Measurements from ENCODE around the gene CCDC112.
A peak's percentile ranks its signal among the peaks of the same experiment; 100 is the strongest.

CCDC112 gene

GRCh38 chr5:115317320-115317719 lies 20.9 kb upstream of the CCDC112 start:
- DNase-seq: no peak

DNA sequence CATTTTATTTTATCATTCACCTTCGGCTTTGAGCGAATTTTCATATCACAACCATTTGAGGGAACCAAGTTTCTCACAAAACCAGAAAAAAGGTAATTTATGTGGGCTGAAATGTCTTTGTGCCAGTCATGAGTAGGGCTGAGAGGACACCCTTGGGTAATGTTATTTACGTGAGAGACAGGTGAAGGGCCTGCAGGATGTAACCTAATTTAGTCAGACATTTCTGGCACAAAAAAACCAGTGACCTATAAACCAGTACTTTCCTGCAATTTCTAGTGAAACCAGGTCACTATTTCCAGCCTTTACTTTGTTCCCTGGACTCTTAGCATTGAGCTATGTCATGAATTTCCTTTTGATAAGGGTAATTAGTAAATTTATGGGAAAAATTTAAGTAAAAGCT lies 17.2 kb upstream of the CCDC112 start:
- DNase-seq: no peak

DNA sequence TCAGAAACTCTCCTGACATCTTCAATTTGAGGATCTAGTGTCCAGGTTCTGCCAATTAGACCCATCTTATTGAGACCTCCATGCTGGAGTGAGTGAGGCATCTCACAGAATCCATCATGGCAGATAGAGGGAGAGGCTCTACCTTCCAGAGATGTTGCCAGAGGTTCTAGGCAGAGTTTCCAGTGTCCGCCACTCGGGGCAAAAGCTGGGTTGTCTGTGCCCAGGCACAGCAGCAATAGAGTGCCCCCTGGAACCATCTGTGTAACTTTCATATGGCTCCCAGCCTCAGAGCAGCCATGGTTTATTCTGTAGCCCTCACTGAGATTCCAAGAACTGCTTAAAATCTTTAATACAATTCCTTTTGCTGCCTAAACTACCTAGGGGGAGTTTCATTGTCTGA lies 16.6 kb upstream of the CCDC112 start:
- no peak for DNase-seq

- peak in 3 of 6 experiments; percentile 26 to 61 (median 56) for DNase-seq
These were observed 13.4 kb upstream of the CCDC112 start for GRCh38 chr5:115309751-115310370.

- no peak for DNase-seq
These were observed 12.4 kb upstream of the CCDC112 start for GRCh38 chr5:115308815-115309214.

GRCh38 chr5:115306011-115306536 lies 9.6 kb upstream of the CCDC112 start:
- no peak for DNase-seq

GRCh38 chr5:115304496-115304895 lies 8.0 kb upstream of the CCDC112 start:
- no peak for DNase-seq

GRCh38 chr5:115298811-115299210 lies 2.4 kb upstream of the CCDC112 start:
- no peak for DNase-seq

- DNase-seq: no peak
These were observed 577 bp upstream of the CCDC112 start for GRCh38 chr5:115297031-115297430.

DNA sequence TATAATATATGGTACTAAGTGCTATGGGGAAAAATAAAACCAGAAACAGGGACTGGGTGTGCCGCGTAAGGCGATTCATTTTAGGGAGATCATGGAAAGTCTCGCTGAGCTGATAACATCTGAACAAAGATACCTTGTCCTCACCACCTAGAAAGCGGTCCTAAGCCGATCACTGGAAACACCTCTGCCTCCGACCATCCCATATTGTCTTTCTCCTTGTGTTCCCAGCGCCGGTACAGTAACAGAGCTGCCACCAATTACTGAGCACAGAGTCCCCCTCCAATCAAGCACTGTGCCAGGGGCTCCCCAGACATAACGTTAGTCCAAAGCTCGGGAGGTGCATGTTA lies 704 bp downstream of the CCDC112 start:
- DNase-seq: no peak

GRCh38 chr5:115291397-115291796 lies 5.1 kb downstream of the CCDC112 start:
- no peak for DNase-seq

- no peak for DNase-seq
These were observed 7.3 kb downstream of the CCDC112 start for GRCh38 chr5:115289104-115289503.

DNA sequence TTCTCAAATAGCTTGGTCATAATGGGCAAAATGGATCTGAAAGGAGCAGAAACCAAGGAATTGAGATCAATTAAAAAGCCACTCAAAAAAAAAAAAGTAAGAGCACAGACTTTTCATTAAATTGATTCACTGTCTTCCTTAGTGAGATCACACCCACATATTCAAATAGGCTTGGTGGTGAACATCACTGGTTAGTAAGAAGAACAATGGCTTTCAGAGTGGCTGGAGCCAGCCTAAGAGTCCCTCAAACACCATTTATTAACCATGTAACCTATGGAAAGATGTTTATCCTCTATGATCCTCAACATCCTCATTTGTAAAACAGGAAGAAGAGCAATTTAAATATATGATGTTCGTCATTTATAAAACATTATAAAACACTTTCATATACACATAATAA lies 12.4 kb downstream of the CCDC112 start:
- DNase-seq: no peak

DNA sequence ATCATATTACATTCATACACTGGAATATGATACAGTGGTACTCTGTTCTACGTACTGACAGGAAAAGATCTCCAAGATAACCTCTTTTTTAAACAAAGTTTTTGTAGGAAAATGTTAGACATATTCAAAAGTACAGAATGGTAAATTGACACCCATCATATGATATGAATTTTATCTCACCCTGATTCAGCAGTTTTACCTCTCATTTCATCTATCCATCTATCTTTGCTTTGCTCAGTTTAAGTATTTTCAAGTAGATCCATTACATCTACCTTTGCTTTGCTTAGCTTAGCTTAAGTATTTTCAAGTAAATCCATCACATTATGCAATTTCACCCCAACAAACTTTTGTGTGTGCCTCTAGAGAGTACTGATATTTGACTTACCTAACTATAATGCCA lies 14.3 kb downstream of the CCDC112 start:
- no peak for DNase-seq

GRCh38 chr5:115274584-115274983 lies 21.9 kb downstream of the CCDC112 start:
- DNase-seq: no peak

DNA sequence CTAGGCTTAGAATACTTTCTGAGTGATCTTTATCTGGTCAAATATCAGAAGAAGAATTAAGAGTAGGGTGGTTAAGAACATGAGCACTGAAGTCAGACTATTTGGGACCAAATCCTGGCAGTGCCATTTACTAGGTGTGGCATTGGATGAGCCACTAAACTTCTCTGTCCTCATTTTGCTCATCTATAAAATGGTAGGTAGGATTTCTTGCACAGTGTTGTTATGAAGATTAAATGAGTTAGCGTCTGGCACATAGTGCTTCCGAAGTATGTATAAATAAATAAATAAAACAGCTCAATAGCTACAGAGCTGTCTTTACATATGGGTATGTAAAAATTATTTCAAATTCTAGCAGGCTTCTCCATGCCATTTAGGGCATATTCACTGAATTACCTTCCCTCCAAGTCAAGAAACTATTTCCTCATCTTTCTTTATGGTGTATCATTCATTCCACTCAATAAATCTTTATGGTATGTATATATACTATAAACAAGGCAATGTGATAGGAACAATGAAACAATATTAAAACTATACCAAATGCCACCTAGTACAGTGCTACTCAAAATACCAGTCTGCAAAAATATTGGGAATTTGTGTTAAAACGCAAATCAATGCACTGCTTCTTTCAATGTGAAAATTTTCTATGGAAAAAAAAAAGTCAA lies 24.0 kb downstream of the CCDC112 start:
- DNase-seq: no peak

DNA sequence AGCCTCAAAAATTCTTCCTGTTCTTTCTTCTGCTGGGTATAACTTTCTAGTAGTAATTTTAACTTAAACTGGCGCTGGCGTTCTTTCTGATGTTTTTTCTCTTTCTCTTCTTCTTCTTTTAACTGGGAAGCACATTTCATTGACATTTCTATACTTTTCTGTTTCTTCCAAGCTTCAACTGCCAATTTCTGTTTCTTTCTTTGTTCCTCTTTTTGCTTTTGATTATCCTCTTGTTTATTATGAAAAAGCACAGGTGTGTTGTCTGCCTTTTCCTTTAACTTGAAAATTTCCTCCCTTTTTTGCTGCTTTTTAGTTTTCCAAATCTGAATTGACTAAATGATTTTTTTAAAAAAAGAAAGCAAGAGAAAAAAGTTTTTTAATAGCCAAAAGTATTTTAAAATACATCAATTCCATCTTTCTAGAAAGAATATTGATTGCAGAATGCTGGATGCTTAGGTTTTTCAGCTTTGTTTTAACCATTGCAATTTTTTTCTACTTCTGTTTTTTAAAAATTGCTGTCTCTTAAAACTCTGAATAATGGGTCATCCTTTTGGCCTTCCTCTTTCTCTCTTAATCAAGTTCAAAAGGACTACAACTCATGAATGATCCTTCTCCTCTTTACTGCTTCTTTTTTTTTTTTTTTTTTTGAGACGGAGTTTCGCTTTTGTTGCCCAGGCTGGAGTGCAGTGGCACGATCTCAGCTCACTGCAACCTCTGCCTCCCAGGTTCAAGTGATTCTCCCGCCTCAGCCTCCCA lies 25.0 kb downstream of the CCDC112 start:
- no peak for DNase-seq

DNA sequence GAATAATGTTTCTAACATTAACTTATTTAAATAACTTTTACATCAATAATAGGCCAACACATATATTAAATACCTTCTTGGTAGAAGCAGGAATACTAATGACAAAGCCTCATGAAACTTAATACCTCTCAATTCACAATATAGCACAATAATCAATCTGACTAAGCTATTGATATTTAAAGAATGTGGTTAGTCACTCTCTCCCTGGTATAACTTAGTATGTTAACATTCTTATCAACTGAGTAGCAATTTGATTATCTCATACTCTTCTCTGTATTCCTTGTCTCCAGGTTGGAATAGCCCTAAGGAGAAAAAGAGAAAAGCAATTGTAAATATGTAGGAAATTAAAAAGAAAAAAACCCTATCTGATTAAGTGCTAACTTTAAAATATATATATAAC lies 28.8 kb downstream of the CCDC112 start:
- no peak for DNase-seq

DNA sequence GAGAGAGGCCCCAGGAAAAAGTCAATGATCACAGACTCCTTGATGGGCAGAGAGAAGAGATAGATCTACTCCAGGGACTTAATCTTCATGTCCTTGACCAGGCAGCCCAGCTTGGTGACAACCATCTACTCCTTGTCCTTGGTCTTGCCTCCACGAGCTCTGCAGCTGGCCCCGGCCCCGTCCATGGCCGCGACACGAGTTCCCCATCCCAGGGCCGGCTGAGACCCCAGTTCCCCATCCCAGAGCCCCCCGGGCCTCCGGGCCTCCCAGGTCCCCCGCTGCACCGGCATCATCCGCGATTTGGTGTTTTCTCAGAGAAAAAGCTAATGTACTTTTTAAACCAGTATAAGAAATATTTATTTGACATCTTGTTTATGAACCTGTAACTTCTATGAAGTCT lies 31.2 kb downstream of the CCDC112 start:
- DNase-seq: no peak

- no peak for DNase-seq
These were observed 31.7 kb downstream of the CCDC112 start for GRCh38 chr5:115264786-115265185.

- DNase-seq: no peak
These were observed 33.4 kb downstream of the CCDC112 start for GRCh38 chr5:115263078-115263380.

- peak; percentile 29 to 66 (median 40) for DNase-seq
These were observed 34.0 kb downstream of the CCDC112 start, which contains the start of gene PGGT1B for GRCh38 chr5:115262321-115263077. PGGT1B (minus strand) TSS chr5:115262877; CDS start chr5:115262851, 26 bp downstream.

DNA sequence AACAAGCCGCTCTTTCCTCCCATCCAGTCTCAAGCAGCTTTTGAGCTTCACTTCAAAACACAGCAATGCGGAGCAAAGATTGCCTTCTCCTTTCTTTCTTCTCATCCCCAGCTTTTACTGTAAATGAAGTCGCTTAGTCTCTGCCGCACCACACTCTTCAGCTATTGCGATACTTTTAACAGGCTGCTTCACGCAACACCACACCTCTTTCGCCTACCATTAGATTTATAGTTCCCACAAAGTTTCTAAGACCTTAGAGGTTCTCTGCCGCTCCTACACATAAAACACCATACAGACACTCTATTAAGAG lies 34.5 kb downstream of the CCDC112 start:
- DNase-seq: no peak

DNA sequence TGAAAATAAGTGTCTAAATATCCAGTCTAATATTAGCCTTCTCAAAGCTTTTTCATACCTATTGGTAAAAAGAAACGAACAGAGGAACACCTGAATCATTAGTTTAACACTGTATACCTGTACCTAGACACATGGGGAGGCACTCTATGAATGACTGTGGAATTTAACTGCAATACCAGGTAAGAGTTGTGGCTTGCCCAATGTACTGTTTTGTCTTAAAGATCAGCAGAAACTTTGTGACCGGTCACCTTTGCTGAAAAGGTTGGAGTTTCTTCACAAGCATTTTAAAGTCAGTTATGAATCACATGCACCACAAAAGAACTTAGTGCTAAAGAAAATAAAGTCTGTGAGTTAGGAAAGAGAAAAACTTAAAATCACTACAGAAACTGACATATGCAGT lies 36.2 kb downstream of the CCDC112 start:
- no peak for DNase-seq
